ENCODE data around the gene SH3BP5.

DNA sequence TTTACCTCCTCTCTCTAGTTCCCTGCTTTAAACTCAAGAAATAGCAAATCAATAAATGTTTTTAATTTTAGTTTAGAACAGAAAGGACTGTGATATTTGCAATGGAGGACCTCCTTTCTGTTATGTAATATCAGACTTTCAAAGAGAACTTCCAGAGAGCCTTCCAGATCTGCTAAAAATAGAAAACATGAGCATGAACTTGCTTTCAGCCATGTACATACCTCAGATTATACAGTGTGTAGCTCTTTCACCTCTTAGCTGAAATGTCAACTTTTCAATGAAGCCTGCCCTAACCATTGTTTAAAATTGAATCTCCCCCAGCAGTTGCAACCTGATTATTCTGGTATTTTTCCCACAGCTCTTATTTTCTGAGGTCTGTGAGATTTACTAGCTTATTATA is 113.7 kb downstream of the SH3BP5 start:
- TF ChIP-seq POLR2A (IDR thresholded peaks at IDR 0.05; ENCODE audit: borderline replicate concordance, extremely low read depth, insufficient read depth, insufficient read length) (no peak), CTCF (IDR thresholded peaks at IDR 0.05 in 2 of 3, conservative IDR thresholded peaks at IDR 0.05 in 1 of 3; ENCODE audit: borderline replicate concordance in 1 of 3, insufficient read depth in 1 of 3, low read depth in 2 of 3, low read length in 2 of 3) (no peak), JUND (IDR thresholded peaks at IDR 0.05) (no peak), ZNF274 (IDR thresholded peaks at IDR 0.05; ENCODE audit: low read depth, low read length) (no peak), POLR2AphosphoS5 (IDR thresholded peaks at IDR 0.05; ENCODE audit: low read depth, low read length) (no peak), CBX3 (IDR thresholded peaks at IDR 0.05; ENCODE audit: low read depth) (no peak), CEBPB (IDR thresholded peaks at IDR 0.05; ENCODE audit: low read depth) (no peak), EZH2phosphoT487 (IDR thresholded peaks at IDR 0.05; ENCODE audit: borderline replicate concordance) (no peak), EZH2 (IDR thresholded peaks at IDR 0.05) (no peak), YY1 (IDR thresholded peaks at IDR 0.05; ENCODE audit: extremely low read depth, insufficient replicate concordance, low read depth, low read length) (no peak), EGR1 (IDR thresholded peaks at IDR 0.05; ENCODE audit: low read depth) (no peak), ELF1 (IDR thresholded peaks at IDR 0.05; ENCODE audit: borderline replicate concordance, low read depth) (no peak)
- TF ChIP-seq, protein P1, sequence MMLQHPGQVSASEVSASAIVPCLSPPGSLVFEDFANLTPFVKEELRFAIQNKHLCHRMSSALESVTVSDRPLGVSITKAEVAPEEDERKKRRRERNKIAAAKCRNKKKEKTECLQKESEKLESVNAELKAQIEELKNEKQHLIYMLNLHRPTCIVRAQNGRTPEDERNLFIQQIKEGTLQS (IDR thresholded peaks at IDR 0.05) = no peak
